Uterus (tissue), 4 donors: ENCODE data around the gene BCAS3. TPM values are rescaled to one million over a fixed set of nuclear protein-coding genes. Genes with fewer than 3 reads are reported as not detected.
"Not testable (repeated sequence)": the region's sequence is repeated elsewhere in the genome, so short reads cannot be mapped to it uniquely, and the experiment has no call there.

ENCODE experiments used
- DNase-seq, 2 donors: peaks; one replicate each; pipeline ENCODE4 v3.0.0-alpha.2; 2019 to 2020
- H3K27ac ChIP-seq, 2 donors: fragments of 200-600 bp; sonication (generic); 1 replicate in 1 of 2; 2 replicates in 1 of 2; pipeline ENCODE4 v1.5.1; 2016 to 2018
- H3K27me3 ChIP-seq, 2 donors: fragments of 200-600 bp; sonication (generic); one replicate each; pipeline ENCODE4 v1.5.1; 2018 to 2019; ENCODE audit warnings: control low read depth in 1 of 2
- H3K36me3 ChIP-seq, 2 donors: fragments of 200-600 bp; sonication (generic); one replicate each; pipeline ENCODE4 v1.5.1; 2019; ENCODE audit warnings: control low read depth in 1 of 2
- H3K4me1 ChIP-seq, 2 donors: fragments of 200-600 bp; sonication (generic); one replicate each; pipeline ENCODE4 v1.5.1; 2018 to 2019; ENCODE audit warnings: control low read depth in 1 of 2
- H3K4me3 ChIP-seq, 2 donors: fragments of 200-600 bp; sonication (generic); 1 replicate in 1 of 2; 2 replicates in 1 of 2; pipeline ENCODE4 v1.5.1; 2018 to 2019; ENCODE audit warnings: mild to moderate bottlenecking in 1 of 2
- H3K9me3 ChIP-seq, 2 donors: fragments of 200-600 bp; sonication (generic); one replicate each; pipeline ENCODE4 v1.5.1; 2019; ENCODE audit warnings: control low read depth in 1 of 2
- CTCF ChIP-seq, 4 experiments: fragments of 200-600 bp in 2 of 4; fragments of 450-650 bp in 2 of 4; sonication (generic) in 2 of 4; IDR thresholded peaks; one replicate each; pipeline ENCODE4 v1.5.1; 2016 to 2019; ENCODE audit warnings: antibody characterized with exemption in 4 of 4, mild to moderate bottlenecking in 2 of 4, moderate library complexity in 1 of 4
- POLR2A ChIP-seq, 2 donors: fragments of 450-650 bp; IDR thresholded peaks; one replicate each; pipeline ENCODE4 v1.6.1; 2016; ENCODE audit warnings: antibody characterized with exemption in 2 of 2, mild to moderate bottlenecking in 1 of 2, moderate library complexity in 1 of 2
- intact Hi-C: fragments of 100-400 bp; cut with DNase I; formaldehyde crosslinking; loops from one replicate; pipeline ENCODE4 v1.15.1; 2023; ENCODE audit warnings: low total_unique reads
- total RNA-seq, 4 donors: library from RNA; depleted of rRNA in 3 of 4; stranded (reverse); fragments of >200 nt in 3 of 4; gene quantifications; one replicate each; pipeline versions ENCODE4 v1.1.0 to v1.2.4, GENCODE V29; 2014 to 2023
- donor health status: DM: yes; HTN: yes; CAD: no.

BCAS3 gene
- total RNA-seq, 4 donors from 2014 or later = 42.6 to 147 (median 83.7) TPM

GRCh38 chr17:60656499-60656898, 21.2 kb upstream of the BCAS3 start:
- Histone ChIP-seq H3K4me1 (no peaks in the 10 kb centered on the region), H3K9me3 (no peaks in the 10 kb centered on the region), H3K27me3 (no peaks in the 10 kb centered on the region), H3K27ac (no peak overlapping the region), H3K36me3 (no peaks in the 10 kb centered on the region), H3K4me3 (no peak overlapping the region)
- intact Hi-C loops = no loop called here
- TF ChIP-seq POLR2A (IDR thresholded peaks at IDR 0.05) (no peak), CTCF (IDR thresholded peaks at IDR 0.05) (no peak)
- no peak for DNase-seq

GRCh38 chr17:60659156-60659555, 18.5 kb upstream of the BCAS3 start:
- H3K27ac ChIP-seq = no peak overlapping the region
- no peaks in the 10 kb centered on the region for H3K27me3 ChIP-seq
- no peaks in the 10 kb centered on the region for H3K9me3 ChIP-seq
- no peak for DNase-seq
- H3K4me1 ChIP-seq = no peaks in the 10 kb centered on the region
- H3K36me3 ChIP-seq = no peaks in the 10 kb centered on the region
- intact Hi-C loops = no loop called here
- no peak overlapping the region for H3K4me3 ChIP-seq
- no peak for TF ChIP-seq CTCF (IDR thresholded peaks at IDR 0.05)
- TF ChIP-seq POLR2A (IDR thresholded peaks at IDR 0.05) = no peak

- no peaks in the 10 kb centered on the region for H3K27me3 ChIP-seq
- no peak overlapping the region for H3K27ac ChIP-seq
- H3K9me3 ChIP-seq = no peaks in the 10 kb centered on the region
- H3K4me3 ChIP-seq = no peak overlapping the region
- no peak for TF ChIP-seq POLR2A (IDR thresholded peaks at IDR 0.05)
- no peak for TF ChIP-seq CTCF (IDR thresholded peaks at IDR 0.05)
- no peak for DNase-seq
- intact Hi-C loops = no loop called here
- H3K36me3 ChIP-seq = no peaks in the 10 kb centered on the region
- H3K4me1 ChIP-seq = no peaks in the 10 kb centered on the region
These were observed 16.2 kb upstream of the BCAS3 start for GRCh38 chr17:60661489-60661888.

GRCh38 chr17:60664022-60664421, 13.6 kb upstream of the BCAS3 start:
- DNase-seq = no peak
- intact Hi-C loops = no loop called here

GRCh38 chr17:60665602-60666001, 12.0 kb upstream of the BCAS3 start:
- H3K27me3 ChIP-seq = no peaks in the 10 kb centered on the region
- no peak for TF ChIP-seq POLR2A (IDR thresholded peaks at IDR 0.05)
- TF ChIP-seq CTCF (IDR thresholded peaks at IDR 0.05) = no peak
- H3K4me3 ChIP-seq = no peak overlapping the region
- H3K9me3 ChIP-seq = no peaks in the 10 kb centered on the region
- H3K4me1 ChIP-seq = no peaks in the 10 kb centered on the region
- DNase-seq = no peak
- H3K36me3 ChIP-seq = no peaks in the 10 kb centered on the region
- no peak overlapping the region for H3K27ac ChIP-seq
- intact Hi-C loops = no loop called here

More at GRCh38 chr17:60664022-60664421, 13.6 kb upstream of the BCAS3 start:
- no peaks in the 10 kb centered on the region for H3K27me3 ChIP-seq
- H3K27ac ChIP-seq = no peak overlapping the region
- no peak overlapping the region for H3K4me3 ChIP-seq
- no peaks in the 10 kb centered on the region for H3K36me3 ChIP-seq
- TF ChIP-seq CTCF (IDR thresholded peaks at IDR 0.05) (no peak), POLR2A (IDR thresholded peaks at IDR 0.05) (no peak)
- no peaks in the 10 kb centered on the region for H3K9me3 ChIP-seq
- no peaks in the 10 kb centered on the region for H3K4me1 ChIP-seq

- H3K9me3 ChIP-seq, H3K4me3 ChIP-seq, DNase-seq, H3K4me1 ChIP-seq, H3K27me3 ChIP-seq, intact Hi-C loops, H3K36me3 ChIP-seq, H3K27ac ChIP-seq: not testable (repeated sequence)
These were observed 8.9 kb upstream of the BCAS3 start for GRCh38 chr17:60668741-60669140.
